ENCODE results near the gene ECT2. TPM values are rescaled to one million over a fixed set of nuclear protein-coding genes. Genes with fewer than 3 reads are reported as not detected.
"Not testable (repeated sequence)": the region's sequence is repeated elsewhere in the genome, so short reads cannot be mapped to it uniquely, and the experiment has no call there.

ECT2 gene
- total RNA-seq, 1 donor from 2014 or later: 7.3 TPM

GRCh38 chr3:172735014-172735413 lies 15.5 kb upstream of the ECT2 start:
- H3K9ac ChIP-seq (ENCODE audit: low read depth in 1 of 3, low read length in 3 of 3): no peak overlapping the region
- no peaks in the 10 kb centered on the region for H3K9me3 ChIP-seq (ENCODE audit: control insufficient read depth in 3 of 3, low read length in 3 of 3)
- no peaks in the 10 kb centered on the region for H3K27me3 ChIP-seq (ENCODE audit: control insufficient read depth in 3 of 3, insufficient read depth in 3 of 3, low read length in 3 of 3)
- H3K4me1 ChIP-seq (ENCODE audit: control insufficient read depth in 3 of 3, insufficient read depth in 3 of 3, low read length in 3 of 3): no peaks in the 10 kb centered on the region
- H3K4me3 ChIP-seq (ENCODE audit: low read length in 3 of 3): no peak overlapping the region
- no peaks in the 10 kb centered on the region for H3K36me3 ChIP-seq (ENCODE audit: control insufficient read depth in 3 of 3, insufficient read depth in 3 of 3, low read length in 3 of 3)
- no peak overlapping the region for H3K27ac ChIP-seq (ENCODE audit: low read depth, low read length)

GRCh38 chr3:172739462-172739861 lies 11.1 kb upstream of the ECT2 start:
- Histone ChIP-seq H3K9me3 (ENCODE audit: control insufficient read depth in 3 of 3, low read length in 3 of 3) (no peaks in the 10 kb centered on the region), H3K4me1 (ENCODE audit: control insufficient read depth in 3 of 3, insufficient read depth in 3 of 3, low read length in 3 of 3) (no peaks in the 10 kb centered on the region), H3K36me3 (ENCODE audit: control insufficient read depth in 3 of 3, insufficient read depth in 3 of 3, low read length in 3 of 3) (no peaks in the 10 kb centered on the region), H3K27me3 (ENCODE audit: control insufficient read depth in 3 of 3, insufficient read depth in 3 of 3, low read length in 3 of 3) (no peaks in the 10 kb centered on the region), H3K27ac (ENCODE audit: low read depth, low read length) (no peak overlapping the region), H3K9ac (ENCODE audit: low read depth in 1 of 3, low read length in 3 of 3) (no peak overlapping the region), H3K4me3 (ENCODE audit: low read length in 3 of 3) (no peak overlapping the region)

GRCh38 chr3:172746475-172746874 lies 4.1 kb upstream of the ECT2 start:
- peaks cover 4 to 7% (median 5%) of the 10 kb centered on the region in 3 donors for H3K4me1 ChIP-seq (ENCODE audit: control insufficient read depth in 3 of 3, insufficient read depth in 3 of 3, low read length in 3 of 3)
- no peaks in the 10 kb centered on the region for H3K9me3 ChIP-seq (ENCODE audit: control insufficient read depth in 3 of 3, low read length in 3 of 3)
- H3K9ac ChIP-seq (ENCODE audit: low read depth in 1 of 3, low read length in 3 of 3): no peak overlapping the region
- H3K27me3 ChIP-seq (ENCODE audit: control insufficient read depth in 3 of 3, insufficient read depth in 3 of 3, low read length in 3 of 3): no peaks in the 10 kb centered on the region
- no peaks in the 10 kb centered on the region for H3K36me3 ChIP-seq (ENCODE audit: control insufficient read depth in 3 of 3, insufficient read depth in 3 of 3, low read length in 3 of 3)
- no peak overlapping the region for H3K4me3 ChIP-seq (ENCODE audit: low read length in 3 of 3)
- H3K27ac ChIP-seq (ENCODE audit: low read depth, low read length): no peak overlapping the region

- H3K27ac ChIP-seq (ENCODE audit: low read depth, low read length): peak overlapping the region; percentile 59
- H3K9ac ChIP-seq (ENCODE audit: low read depth in 1 of 3, low read length in 3 of 3): peak overlapping the region; percentile 55 to 80 (median 66)
- H3K4me1 ChIP-seq (ENCODE audit: control insufficient read depth in 3 of 3, insufficient read depth in 3 of 3, low read length in 3 of 3): peaks cover 4 to 7% (median 6%) of the 10 kb centered on the region in 3 donors
- H3K9me3 ChIP-seq (ENCODE audit: control insufficient read depth in 3 of 3, low read length in 3 of 3): no peaks in the 10 kb centered on the region
- H3K36me3 ChIP-seq (ENCODE audit: control insufficient read depth in 3 of 3, insufficient read depth in 3 of 3, low read length in 3 of 3): no peaks in the 10 kb centered on the region
- peak overlapping the region; percentile 56 to 88 (median 78) for H3K4me3 ChIP-seq (ENCODE audit: low read length in 3 of 3)
- no peaks in the 10 kb centered on the region for H3K27me3 ChIP-seq (ENCODE audit: control insufficient read depth in 3 of 3, insufficient read depth in 3 of 3, low read length in 3 of 3)
These were observed 1.1 kb upstream of the ECT2 start for GRCh38 chr3:172749230-172749965.

GRCh38 chr3:172750069-172750367 lies 508 bp upstream of the ECT2 start:
- Histone ChIP-seq H3K27me3 (ENCODE audit: control insufficient read depth in 3 of 3, insufficient read depth in 3 of 3, low read length in 3 of 3) (no peaks in the 10 kb centered on the region), H3K36me3 (ENCODE audit: control insufficient read depth in 3 of 3, insufficient read depth in 3 of 3, low read length in 3 of 3) (no peaks in the 10 kb centered on the region), H3K4me1 (ENCODE audit: control insufficient read depth in 3 of 3, insufficient read depth in 3 of 3, low read length in 3 of 3) (peaks cover 4 to 7% (median 6%) of the 10 kb centered on the region in 3 donors), H3K27ac (ENCODE audit: low read depth, low read length) (peak overlapping the region; percentile 59), H3K4me3 (ENCODE audit: low read length in 3 of 3) (peak overlapping the region; percentile 56 to 88 (median 78)), H3K9me3 (ENCODE audit: control insufficient read depth in 3 of 3, low read length in 3 of 3) (no peaks in the 10 kb centered on the region), H3K9ac (ENCODE audit: low read depth in 1 of 3, low read length in 3 of 3) (peak overlapping the region; percentile 55 to 80 (median 66))

- Histone ChIP-seq H3K9me3 (ENCODE audit: control insufficient read depth in 3 of 3, low read length in 3 of 3) (no peaks in the 10 kb centered on the region), H3K4me3 (ENCODE audit: low read length in 3 of 3) (peak overlapping the region; percentile 82 to 88 (median 85)), H3K4me1 (ENCODE audit: control insufficient read depth in 3 of 3, insufficient read depth in 3 of 3, low read length in 3 of 3) (peaks cover 4 to 7% (median 6%) of the 10 kb centered on the region in 3 donors), H3K36me3 (ENCODE audit: control insufficient read depth in 3 of 3, insufficient read depth in 3 of 3, low read length in 3 of 3) (peaks cover 0 to 4% (median 0%) of the 10 kb centered on the region in 3 donors), H3K27ac (ENCODE audit: low read depth, low read length) (peak overlapping the region; percentile 62), H3K27me3 (ENCODE audit: control insufficient read depth in 3 of 3, insufficient read depth in 3 of 3, low read length in 3 of 3) (no peaks in the 10 kb centered on the region), H3K9ac (ENCODE audit: low read depth in 1 of 3, low read length in 3 of 3) (peak overlapping the region; percentile 76 to 84 (median 80))
These were observed 714 bp downstream of the ECT2 start for GRCh38 chr3:172751175-172751704.

- H3K9ac ChIP-seq (ENCODE audit: low read depth in 1 of 3, low read length in 3 of 3): no peak overlapping the region
- no peaks in the 10 kb centered on the region for H3K27me3 ChIP-seq (ENCODE audit: control insufficient read depth in 3 of 3, insufficient read depth in 3 of 3, low read length in 3 of 3)
- H3K4me1 ChIP-seq (ENCODE audit: control insufficient read depth in 3 of 3, insufficient read depth in 3 of 3, low read length in 3 of 3): peaks cover 4 to 7% (median 6%) of the 10 kb centered on the region in 3 donors
- H3K9me3 ChIP-seq (ENCODE audit: control insufficient read depth in 3 of 3, low read length in 3 of 3): no peaks in the 10 kb centered on the region
- H3K36me3 ChIP-seq (ENCODE audit: control insufficient read depth in 3 of 3, insufficient read depth in 3 of 3, low read length in 3 of 3): peaks cover 0 to 4% (median 0%) of the 10 kb centered on the region in 3 donors
- H3K4me3 ChIP-seq (ENCODE audit: low read length in 3 of 3): no peak overlapping the region
- H3K27ac ChIP-seq (ENCODE audit: low read depth, low read length): no peak overlapping the region
These were observed 2.1 kb downstream of the ECT2 start for GRCh38 chr3:172752651-172753050.

- Histone ChIP-seq H3K36me3 (ENCODE audit: control insufficient read depth in 3 of 3, insufficient read depth in 3 of 3, low read length in 3 of 3) (peaks cover 0 to 4% (median 0%) of the 10 kb centered on the region in 3 donors), H3K27ac (ENCODE audit: low read depth, low read length) (no peak overlapping the region), H3K9ac (ENCODE audit: low read depth in 1 of 3, low read length in 3 of 3) (no peak overlapping the region), H3K27me3 (ENCODE audit: control insufficient read depth in 3 of 3, insufficient read depth in 3 of 3, low read length in 3 of 3) (no peaks in the 10 kb centered on the region), H3K9me3 (ENCODE audit: control insufficient read depth in 3 of 3, low read length in 3 of 3) (no peaks in the 10 kb centered on the region), H3K4me3 (ENCODE audit: low read length in 3 of 3) (no peak overlapping the region), H3K4me1 (ENCODE audit: control insufficient read depth in 3 of 3, insufficient read depth in 3 of 3, low read length in 3 of 3) (peaks cover 4 to 7% (median 6%) of the 10 kb centered on the region in 3 donors)
These were observed 2.6 kb downstream of the ECT2 start for GRCh38 chr3:172753125-172753524.

- not testable (repeated sequence) for H3K36me3 ChIP-seq (ENCODE audit: control insufficient read depth in 3 of 3, insufficient read depth in 3 of 3, low read length in 3 of 3); H3K9me3 ChIP-seq (ENCODE audit: control insufficient read depth in 3 of 3, low read length in 3 of 3)
These were observed 9.9 kb downstream of the ECT2 start for GRCh38 chr3:172760416-172760815.

GRCh38 chr3:172766241-172766640 lies 15.7 kb downstream of the ECT2 start:
- Histone ChIP-seq H3K9me3 (ENCODE audit: control insufficient read depth in 3 of 3, low read length in 3 of 3) (no peaks in the 10 kb centered on the region), H3K36me3 (ENCODE audit: control insufficient read depth in 3 of 3, insufficient read depth in 3 of 3, low read length in 3 of 3) (peaks cover 0 to 4% (median 4%) of the 10 kb centered on the region in 3 donors), H3K9ac (ENCODE audit: low read depth in 1 of 3, low read length in 3 of 3) (no peak overlapping the region), H3K27ac (ENCODE audit: low read depth, low read length) (no peak overlapping the region), H3K4me1 (ENCODE audit: control insufficient read depth in 3 of 3, insufficient read depth in 3 of 3, low read length in 3 of 3) (no peaks in the 10 kb centered on the region), H3K4me3 (ENCODE audit: low read length in 3 of 3) (no peak overlapping the region), H3K27me3 (ENCODE audit: control insufficient read depth in 3 of 3, insufficient read depth in 3 of 3, low read length in 3 of 3) (no peaks in the 10 kb centered on the region)

More at GRCh38 chr3:172760416-172760815, 9.9 kb downstream of the ECT2 start:
- H3K9ac ChIP-seq (ENCODE audit: low read depth in 1 of 3, low read length in 3 of 3); H3K4me3 ChIP-seq (ENCODE audit: low read length in 3 of 3); H3K27ac ChIP-seq (ENCODE audit: low read depth, low read length); H3K27me3 ChIP-seq (ENCODE audit: control insufficient read depth in 3 of 3, insufficient read depth in 3 of 3, low read length in 3 of 3); H3K4me1 ChIP-seq (ENCODE audit: control insufficient read depth in 3 of 3, insufficient read depth in 3 of 3, low read length in 3 of 3): not testable (repeated sequence)
